HG03175 (cell line): ENCODE results near the gene LIN7A.

ENCODE experiments used
- ATAC-seq: cut with Tn5 transposase; IDR thresholded peaks from one replicate; pipeline ENCODE4 v1.9.1; 2021; ENCODE audit warnings: mild to moderate bottlenecking, moderate library complexity; ENCODE audit not compliant: unreplicated experiment

Gene LIN7A, protein sequence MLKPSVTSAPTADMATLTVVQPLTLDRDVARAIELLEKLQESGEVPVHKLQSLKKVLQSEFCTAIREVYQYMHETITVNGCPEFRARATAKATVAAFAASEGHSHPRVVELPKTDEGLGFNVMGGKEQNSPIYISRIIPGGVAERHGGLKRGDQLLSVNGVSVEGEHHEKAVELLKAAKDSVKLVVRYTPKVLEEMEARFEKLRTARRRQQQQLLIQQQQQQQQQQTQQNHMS

DNA sequence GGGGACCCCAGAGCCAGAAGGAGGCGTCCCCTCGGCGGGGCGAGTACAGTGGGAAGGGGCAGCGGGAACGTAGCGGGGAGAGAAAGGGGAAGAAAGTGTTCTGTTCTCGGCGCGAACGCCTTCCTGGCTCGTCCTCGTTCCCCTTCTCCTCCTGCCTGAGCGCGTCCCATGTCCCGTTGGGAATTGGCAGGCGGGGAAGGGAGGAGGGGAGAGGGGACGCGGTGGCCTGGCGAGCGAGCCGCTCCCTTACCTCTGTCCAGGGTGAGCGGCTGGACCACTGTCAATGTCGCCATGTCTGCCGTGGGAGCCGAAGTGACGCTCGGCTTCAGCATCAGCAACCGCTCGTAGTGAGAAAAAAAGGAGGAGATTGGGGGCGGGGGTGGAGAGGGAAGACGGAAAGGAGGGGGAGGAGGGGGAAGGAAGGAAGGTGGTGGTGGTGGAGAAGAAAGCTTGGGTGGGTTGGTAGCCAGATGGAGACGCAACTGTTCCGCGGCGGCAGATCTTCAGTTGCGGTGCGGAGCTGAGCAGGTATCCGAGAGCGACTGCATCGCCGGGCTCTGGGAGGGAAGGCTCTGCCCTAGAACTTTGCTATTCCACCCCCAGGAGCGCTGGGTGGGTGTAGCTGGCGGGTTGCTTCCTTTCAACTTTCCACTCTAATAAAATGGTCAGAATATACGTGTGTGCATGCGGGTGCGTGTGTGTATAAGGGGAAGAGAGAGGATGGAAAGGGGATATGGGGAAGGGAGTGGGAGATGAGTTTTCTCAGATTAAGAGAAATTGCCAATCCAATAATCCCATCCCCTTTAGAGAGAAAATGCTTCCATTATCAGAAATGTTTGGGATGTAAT is at the start of gene LIN7A:
LIN7A (minus strand) TSS at position 544 of the 848 bp plus-strand sequence; CDS start at position 332, 212 bp downstream.
- ATAC-seq = no peak

DNA sequence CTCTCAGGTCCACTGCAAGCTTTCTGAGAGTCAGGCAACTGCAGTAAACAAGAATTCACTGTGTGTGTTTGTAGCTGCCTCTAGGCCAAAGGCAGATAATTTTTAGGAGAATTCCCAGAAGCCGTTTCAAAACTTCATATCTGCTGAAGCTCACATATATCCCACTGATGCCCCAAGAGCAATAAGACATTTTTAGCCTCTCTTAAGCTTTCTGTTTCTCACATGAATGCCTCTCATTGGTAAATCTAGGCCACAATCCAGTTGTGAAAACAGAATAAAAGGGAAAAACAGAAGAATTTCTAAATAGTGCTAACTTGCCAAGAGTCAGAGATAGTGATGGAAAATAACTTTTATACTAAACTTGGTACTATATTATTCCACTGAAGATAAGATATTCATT is 48.5 kb upstream of the LIN7A start:
- ATAC-seq = no peak

DNA sequence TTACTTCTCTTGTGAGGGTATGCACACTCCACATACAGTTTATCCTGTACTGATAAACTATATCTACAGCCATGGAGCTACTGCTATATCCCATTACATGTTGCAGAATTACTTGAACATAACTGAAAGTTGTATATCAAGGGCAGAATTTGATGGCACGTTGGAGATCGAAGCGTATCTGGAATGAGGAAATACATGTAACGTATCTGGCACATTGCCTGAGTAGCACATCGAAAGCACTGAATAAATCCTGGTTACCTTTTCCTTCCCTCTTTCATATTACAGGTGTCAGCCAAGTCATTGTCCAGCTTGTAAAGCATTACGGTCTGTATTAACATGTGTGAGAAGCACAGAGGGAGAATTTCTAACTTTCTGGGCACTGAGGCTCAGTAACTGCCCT is 42.1 kb upstream of the LIN7A start:
- ATAC-seq = no peak

DNA sequence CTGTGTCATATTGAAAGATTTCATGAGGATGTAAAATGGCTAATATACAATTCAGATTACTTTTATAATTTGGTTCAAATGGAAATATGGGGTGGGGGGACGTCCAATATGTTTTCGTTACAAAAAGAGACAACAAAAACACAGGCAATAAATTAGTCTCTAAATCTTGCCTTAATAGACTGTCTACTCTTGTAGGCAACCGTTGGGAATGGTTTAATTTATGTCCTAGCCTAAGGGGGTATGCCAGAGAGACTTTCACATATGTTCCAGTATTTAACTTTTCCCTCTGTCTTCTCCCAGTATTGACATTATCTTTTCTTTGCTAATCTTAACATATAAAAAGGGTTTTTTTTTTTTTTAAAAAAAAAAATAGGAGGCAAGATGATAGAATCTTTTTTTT is 41.5 kb upstream of the LIN7A start:
- ATAC-seq = no peak

DNA sequence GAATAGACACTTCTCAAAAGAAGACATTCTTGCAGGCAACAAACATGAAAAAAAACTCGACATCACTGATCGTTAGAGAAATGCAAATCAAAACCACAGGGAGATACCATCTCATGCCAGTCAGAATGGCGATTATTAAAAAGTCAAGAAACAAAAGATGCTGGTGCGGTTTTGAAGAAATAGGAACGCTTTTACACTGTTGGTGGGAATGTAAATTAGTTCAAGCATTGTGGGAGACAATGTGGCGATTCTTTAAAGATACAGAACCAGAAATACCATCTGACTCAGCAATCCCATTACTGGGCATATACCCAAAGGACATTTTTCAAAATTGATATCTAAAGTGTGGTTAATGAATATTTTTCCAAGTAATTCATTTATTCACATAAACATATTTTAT is 39.6 kb upstream of the LIN7A start:
- ATAC-seq = no peak

DNA sequence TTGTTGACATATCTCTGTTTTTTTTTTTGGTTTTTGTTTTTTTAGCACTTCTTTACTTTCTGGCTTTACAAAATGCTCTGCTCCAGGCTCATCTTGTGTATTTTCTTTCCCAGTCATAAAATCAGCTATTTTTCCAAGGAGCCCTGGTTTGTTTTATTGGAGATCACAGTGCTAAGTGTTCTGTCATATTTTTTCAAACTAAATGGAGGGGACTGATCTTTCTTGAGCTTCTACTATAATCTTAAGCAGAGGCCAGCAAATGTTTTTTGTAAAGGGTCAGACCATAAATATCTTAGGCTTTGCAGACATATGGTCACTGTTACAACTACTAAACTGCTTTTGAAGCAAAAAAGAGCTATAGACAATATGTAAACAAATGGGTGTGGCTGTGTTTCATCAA is 30.6 kb upstream of the LIN7A start:
- no peak for ATAC-seq

DNA sequence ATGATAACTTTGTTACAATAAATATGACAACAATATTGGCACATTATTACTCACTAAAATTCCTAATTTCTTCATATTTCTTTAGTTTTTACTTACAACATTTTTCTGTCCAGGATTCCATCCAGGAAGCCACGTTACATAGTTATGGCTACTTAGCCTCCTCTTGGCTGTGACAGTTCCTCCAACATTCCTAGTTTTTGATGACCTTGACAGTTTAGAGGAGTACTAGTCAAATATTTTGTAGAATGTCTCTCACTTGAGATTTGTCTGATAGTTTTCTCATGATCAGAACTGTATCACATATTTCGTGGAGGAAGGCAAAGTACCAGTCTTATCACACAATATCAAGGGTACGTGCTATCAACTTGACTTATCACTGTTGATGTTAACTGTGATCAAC is 29.8 kb upstream of the LIN7A start:
- no peak for ATAC-seq

DNA sequence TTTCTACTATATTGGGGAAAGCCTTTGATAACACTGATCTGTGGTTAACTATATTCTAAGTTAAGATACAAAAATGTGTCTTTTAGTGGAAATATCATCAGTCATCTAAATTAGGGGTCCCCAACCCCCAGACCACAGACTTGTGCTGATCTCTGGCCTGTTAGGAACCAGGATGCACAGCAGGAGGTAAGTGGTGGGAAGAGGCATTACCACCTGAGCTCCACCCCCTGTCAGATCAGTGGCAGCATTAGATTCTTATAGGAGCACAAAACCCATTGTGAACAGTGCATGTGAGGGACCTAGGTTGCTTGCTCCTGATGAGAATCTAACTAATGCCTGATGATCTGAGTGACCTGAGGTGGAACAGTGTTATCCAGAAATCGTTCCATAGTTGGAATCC is 28.3 kb upstream of the LIN7A start:
- ATAC-seq = no peak

DNA sequence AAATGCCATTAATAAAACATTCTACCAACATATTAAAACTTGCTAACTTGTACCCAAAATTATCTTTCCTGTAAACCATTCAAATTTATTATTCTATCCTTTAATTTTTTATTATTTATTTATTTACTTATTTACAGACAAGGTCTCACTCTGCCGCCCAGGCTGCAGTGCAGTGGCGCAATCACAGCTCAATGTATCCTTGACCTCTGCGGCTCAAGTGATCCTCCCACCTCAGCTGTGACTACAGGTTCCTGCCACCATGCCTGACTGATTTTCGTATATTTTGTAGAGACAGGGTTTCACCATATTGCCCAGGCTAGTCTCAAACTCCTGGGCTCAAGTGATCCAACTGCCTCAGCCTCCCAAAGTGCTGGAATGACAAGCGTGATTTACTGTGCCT is 20.4 kb upstream of the LIN7A start:
- ATAC-seq = no peak

DNA sequence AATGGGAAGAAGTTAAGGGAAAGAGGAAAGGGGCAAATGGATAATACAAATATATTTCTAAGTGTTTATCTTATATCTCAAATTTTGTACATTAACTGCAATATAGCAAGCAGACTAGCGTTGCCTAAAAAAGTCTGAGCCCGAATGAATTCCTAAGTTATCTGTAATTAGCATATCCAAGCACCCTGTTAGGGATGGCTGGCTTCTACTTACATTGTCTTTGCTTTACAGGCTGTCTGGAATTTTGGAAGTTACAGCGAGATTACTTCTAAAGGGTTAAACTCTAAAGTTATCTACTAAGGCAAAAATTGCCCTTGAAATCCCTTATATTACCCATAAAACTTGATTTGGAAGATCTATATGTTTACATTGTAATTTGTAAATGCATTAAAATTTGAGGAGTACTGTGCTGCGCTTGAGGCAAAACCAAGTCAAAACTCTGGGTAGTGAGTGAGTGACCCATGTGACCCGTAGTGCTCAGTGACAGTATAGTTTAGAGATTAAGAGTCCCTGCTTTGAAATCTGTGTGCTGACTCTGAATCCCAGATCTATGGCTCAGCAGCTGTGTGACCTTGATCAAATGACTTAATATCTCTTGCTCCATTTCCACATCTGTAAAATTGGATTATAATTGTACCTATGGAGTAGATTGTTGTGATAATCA is 17.3 kb upstream of the LIN7A start:
- ATAC-seq = no peak

DNA sequence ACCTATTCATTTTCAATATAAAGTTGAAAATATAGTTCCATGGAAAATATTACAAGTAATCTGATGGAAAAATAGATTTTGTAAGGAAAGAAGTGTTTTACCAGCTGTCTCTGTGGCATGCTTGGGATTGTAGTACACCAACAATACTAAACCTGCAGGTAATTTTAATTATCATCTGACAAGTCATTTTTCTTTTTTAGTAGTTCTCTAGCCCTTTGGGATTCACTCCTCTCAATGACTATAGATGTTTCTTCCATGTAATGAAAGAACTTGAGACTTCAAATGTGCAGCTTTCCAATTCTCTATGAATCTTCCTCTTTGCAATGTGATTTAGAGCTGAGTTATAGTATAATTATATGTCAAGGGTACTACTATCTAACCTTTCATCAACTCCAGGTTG is 14.7 kb upstream of the LIN7A start:
- ATAC-seq = no peak

DNA sequence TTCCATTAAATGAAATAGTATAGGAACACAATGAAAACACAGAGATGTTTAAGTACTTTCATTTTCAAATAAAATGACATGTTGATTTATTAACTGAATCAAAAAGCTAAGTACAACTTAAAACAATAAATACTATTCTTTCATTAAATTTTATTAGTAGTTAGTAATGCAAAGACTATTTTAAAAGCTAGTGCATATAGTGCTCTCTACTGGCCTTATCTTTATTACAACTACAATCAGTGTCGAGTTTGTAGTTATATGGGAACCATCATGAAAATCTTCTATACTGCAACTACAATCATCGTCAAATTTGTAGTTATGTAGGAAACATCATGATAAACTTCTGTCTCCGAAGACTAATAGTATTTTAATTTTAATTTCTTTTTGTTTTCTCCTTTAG is 8.9 kb upstream of the LIN7A start:
- ATAC-seq = peak; percentile 51

DNA sequence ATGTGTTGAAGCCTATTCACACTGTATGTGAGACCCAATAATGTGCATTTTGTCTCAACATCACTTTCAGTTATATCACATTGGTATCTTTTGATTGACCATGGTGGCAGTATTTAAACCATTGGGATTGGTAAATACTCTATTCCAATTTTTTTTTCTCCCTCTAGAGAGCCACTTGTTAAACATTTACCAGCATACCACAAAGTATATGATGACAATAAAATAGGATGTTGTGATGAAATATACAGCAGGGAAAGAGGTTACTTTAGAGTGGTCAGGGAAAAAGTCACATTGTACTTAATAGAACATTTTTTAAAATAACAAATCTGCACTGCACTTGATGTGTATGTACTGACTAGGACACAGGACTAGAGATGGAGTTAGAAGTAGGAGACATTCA is 5.6 kb upstream of the LIN7A start:
- ATAC-seq = no peak

DNA sequence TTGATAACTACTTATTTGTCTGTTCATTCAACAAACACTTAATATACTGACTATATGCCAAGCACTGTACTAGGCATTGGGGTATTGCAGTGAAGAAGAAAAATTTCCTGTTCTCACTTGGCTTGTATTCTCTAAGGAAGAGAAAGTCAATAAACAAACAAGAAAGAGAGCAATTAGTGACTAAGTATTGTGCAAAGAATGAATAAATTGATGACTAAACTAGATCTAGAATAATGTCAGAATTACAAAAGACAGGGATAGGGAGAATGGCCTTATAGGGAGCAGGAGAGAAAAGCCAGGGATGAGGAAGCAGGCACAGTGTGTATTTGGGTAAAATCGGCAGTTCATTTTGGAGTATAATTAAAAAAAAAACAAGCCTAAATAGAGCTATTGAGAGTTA is 4.2 kb upstream of the LIN7A start:
- ATAC-seq = no peak

DNA sequence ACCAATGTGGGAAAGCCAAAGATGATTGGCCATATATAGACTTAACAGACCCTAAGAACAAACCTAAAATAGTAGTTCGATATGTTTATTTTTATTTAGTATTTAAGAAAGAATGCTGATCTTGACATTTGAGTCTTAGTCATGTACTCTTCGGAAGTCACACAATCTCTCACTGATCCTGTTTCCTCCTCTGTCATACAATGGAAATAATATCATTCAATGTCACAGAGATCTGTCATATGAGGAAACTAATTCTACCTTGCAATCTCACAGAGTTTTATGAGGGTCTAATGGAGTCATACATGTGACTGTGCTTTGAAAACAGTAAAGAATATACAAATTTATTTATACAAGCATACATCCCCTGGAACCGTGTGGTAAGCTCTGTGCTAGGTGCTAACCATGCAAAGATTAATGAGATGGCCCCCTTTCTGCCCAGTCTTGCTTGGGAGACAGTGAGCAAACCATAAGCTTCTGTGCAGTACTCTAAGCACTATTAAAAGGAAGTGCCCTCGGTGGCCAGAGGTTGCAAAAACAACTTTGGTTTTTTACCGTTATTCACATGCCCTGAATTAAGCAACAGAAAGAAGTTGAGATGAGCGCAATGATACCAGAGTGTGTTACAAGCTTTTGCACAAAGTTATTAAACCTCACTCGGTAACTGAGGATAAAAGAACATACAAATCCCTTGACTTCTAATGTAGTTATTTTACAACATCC is 1.7 kb upstream of the LIN7A start:
- ATAC-seq = no peak

DNA sequence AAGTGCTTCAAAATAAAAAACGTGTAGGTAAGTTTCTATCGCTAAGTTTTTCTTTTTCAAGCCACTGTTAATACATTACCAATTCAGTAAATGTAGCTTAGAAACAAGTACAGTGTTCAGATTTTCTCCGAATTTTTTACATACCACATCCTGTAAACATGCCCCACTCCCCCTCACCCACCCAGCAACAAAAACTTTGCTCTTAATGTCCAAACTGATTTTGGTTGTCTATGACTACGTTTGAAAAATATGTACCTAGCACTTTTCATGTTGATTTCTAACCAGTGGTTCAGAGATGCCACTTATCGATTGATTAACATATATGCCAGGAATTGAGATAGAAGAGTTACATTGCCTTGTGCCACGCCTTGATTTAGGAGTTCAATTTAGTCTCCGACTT is 663 bp upstream of the LIN7A start:
- ATAC-seq = peak; percentile 29

DNA sequence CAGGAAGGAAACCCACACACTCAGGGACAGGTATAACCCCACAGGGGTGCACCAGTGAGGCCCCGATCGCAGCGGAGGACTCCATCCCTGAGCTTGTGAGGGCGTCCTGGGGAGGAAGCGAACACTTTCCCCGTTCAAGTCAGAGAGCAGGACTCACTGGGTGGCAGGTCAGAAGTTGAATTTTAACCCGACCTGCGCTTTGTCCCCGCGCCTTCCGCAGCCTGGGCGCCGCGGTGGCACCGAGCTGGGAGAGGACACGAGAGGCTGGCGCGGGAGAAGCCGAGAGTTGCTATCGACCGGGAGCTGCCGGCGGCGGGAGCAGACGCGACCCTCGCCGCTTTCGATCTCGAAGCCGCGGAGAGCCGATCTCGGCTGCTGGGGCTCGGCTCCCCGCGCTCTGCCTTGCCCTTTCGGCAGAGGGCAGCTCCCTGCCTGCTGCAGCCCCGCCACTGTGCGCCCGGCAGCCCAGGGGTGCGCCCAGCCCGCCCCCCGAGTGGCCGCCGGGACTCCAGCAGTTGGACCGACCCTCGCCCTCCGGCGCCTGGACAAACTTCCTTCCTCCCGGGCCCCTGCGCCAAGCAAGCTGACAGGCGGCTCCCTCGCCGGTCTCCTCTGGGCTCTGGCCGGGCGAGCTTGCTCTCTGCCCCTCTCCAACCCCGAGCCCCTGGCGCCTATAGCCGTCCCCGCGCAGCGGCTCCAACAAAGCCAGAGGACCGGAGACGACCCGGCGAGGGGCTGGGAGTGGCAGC is 918 bp downstream of the LIN7A start:
- ATAC-seq = peak; percentile 52

DNA sequence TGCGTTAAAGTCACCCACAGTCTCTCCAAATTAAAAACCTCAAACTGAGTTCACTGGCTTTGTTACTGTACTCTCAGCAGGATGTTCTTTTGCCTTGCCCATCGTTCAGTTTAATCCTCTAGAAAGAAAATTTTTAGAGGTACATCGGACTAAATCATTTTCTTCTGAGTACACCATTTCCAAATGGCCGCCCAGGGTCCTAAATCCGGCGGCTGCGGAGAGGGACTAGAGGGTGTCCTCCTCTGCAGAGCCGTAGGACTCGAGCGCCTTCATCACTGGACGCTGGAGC is 1.4 kb downstream of the LIN7A start:
- ATAC-seq = no peak

DNA sequence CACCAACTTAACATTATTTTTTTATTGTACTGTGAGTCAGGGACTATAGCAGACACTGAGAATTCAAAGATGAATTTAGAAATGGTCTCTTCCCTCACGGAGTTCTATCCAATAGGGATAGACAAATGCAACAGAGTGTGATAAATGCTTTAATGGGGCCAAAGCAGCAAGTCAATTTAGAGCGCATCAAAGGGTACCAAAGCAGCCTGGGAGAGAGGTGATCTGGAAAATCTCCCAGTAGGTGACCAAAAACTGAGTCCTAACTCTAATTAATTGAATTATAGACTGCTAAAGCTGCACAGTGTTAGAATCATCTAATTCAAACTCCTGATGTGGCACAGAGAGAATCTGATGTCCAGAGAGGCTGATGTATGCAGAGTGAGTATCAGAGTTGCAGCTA is 2.6 kb downstream of the LIN7A start:
- ATAC-seq = no peak

DNA sequence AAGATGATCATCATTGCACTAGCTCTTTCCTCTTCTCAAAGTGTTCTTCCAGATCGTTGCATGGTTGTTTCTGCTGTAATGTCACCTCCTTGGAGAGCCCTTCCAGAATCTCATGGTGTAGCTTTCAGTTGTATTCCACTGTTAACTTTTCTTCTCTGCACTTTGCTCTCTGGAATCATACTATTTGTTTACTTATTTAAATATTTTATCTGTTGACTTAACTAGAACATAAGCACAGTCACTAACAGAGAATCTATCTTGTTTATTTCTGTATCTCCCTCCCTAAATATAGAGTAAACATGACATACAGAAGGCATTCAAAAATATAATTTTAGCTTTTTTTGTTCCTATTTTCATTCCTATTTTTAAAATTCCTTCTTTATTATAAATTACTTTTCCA is 11.8 kb downstream of the LIN7A start:
- ATAC-seq = no peak

DNA sequence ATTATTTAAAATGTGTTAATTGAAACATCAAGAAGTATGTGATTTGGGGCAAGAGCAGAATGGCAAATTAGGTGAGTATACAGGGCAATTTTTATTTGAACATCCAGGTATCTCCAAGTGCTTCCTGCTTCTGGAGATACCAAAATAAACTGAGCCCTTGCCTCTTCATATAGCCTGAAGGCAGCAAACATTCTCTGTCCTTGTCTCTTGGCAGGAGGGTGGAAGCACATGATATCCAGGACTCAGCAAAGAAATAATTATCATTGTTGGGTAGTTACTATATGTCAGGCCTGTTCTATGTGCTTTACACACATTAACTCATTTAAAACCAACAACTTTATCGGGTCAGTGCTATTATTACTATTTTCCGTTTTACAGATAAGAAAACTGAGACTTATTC is 12.5 kb downstream of the LIN7A start:
- no peak for ATAC-seq
